GM18520 (cell line): ENCODE data around the gene WT1.
"Not testable (repeated sequence)": the region's sequence is repeated elsewhere in the genome, so short reads cannot be mapped to it uniquely, and the experiment has no call there.

Source experiments
- ATAC-seq: cut with Tn5 transposase; IDR thresholded peaks from one replicate; pipeline ENCODE4 v1.9.1; 2021; ENCODE audit not compliant: unreplicated experiment

The WT1 gene

DNA sequence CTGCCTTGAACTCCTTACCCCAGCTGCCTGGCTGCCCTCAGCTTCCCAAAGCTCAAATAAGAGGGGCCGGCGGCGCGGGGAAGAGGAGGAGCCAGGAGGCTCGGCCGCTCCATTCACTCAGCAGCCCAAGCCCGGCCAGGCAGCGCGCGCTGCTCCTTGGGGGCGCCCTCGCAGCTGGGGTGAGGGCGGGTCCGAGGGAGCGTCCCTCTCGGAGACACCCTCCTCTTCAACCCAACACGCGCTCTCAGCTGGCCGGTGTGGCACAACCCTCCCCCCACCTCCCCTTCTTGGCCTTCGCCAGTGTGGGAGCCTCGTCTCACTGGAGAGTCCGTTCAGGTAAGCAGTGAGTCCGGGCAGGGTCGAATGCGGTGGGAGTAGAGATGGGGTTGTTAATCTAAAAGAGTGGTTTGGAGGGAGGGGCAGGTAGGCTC is at the start of gene WT1:
Gene WT1 (minus strand): TSS at position 29 of the 431 bp plus-strand sequence.
- ATAC-seq, result no peak

GRCh38 chr11:32479291-32479690 is 44.0 kb upstream of the WT1 start:
- no peak for ATAC-seq

- ATAC-seq, result no peak
Measured at GRCh38 chr11:32478277-32478731, 43.0 kb upstream of the WT1 start.

GRCh38 chr11:32473282-32473909 is 38.1 kb upstream of the WT1 start:
- ATAC-seq, result no peak

DNA sequence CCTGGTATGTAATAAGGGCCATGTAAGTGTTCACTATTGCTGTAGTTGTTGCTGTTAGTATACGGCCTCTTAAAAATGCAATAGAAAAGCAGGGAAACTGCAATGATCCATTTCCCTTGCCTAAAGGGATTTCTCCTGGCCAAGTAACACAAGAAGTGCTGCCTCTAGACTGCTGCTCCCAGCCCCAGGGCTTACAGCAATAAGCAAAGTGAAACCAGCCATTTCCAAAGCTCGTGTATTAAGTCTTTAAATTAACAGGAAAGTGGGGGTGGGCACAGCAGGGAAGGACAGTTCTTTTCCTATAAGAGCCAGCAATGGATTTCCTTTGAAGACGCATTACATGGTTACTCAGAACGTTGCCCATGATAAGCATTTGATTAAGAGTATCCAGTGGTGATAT is 36.9 kb upstream of the WT1 start:
- ATAC-seq, result no peak

- ATAC-seq, result not testable (repeated sequence)
Measured at GRCh38 chr11:32471544-32471943, 36.2 kb upstream of the WT1 start.

GRCh38 chr11:32469791-32470190 is 34.5 kb upstream of the WT1 start:
- no peak for ATAC-seq

- ATAC-seq, result no peak
Measured at GRCh38 chr11:32466279-32466915, 31.1 kb upstream of the WT1 start.

DNA sequence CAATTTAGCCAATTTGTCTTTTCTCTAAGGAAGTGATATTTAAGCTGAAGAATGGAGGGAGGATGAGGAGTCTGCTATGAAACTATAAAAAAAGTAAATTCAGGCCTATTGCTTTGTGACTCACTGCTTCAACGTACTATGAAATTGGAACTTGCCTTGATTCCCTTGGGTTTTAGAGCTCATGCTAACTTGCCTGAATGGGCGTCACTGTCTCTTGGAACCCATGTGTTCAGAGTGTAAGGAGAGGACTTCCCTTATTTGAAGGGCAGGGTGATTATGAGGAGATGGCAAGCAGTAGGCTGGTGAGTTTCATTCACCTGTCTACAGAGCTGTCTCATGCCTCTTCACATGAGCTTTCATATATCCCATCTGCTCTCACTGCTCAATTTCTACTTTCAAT is 28.7 kb upstream of the WT1 start:
- ATAC-seq, result no peak

- no peak for ATAC-seq
Measured at GRCh38 chr11:32462011-32462690, 26.8 kb upstream of the WT1 start.

GRCh38 chr11:32456864-32457263 is 21.5 kb upstream of the WT1 start:
- no peak for ATAC-seq

DNA sequence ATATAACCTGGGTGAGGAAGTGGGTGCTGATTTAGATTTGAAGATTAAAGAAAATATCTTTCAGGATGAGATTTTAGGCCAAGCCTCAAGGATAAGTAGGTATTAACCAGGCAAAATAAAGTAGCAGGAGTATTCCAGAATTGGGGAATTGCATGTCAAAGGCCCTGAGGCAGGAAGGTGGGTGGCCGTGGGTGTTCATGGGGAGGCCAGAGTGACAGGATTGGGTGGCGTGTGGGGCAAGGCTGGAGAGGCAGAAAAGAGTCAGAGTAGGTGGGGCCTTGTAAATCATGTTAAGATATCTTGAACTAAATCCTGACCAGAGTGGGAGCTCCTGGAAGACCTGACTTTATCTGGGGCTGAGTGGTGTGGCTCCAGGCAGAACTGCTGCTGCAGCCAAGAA is 19.7 kb upstream of the WT1 start:
- ATAC-seq, result no peak

DNA sequence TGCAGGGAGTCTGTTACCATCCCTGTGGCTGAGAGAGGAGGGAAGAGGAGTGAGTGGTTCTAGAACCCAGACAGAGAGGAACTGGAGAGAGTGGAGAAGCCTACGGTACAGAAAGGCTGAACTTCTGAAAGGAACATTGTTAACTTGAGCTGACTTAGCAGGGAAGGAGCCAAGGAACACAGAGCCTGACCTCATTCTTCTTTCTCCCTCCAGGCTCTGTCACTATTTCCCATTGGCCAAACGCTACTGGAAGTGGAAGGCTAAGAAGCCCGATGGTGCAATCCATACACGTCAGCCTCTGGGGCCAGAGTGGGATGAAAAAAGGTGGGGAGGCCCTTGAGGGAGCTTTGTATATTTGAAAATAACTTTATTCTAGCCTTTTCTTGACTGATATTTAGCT is 16.5 kb upstream of the WT1 start:
- no peak for ATAC-seq

GRCh38 chr11:32450372-32450771 is 15.0 kb upstream of the WT1 start:
- no peak for ATAC-seq

DNA sequence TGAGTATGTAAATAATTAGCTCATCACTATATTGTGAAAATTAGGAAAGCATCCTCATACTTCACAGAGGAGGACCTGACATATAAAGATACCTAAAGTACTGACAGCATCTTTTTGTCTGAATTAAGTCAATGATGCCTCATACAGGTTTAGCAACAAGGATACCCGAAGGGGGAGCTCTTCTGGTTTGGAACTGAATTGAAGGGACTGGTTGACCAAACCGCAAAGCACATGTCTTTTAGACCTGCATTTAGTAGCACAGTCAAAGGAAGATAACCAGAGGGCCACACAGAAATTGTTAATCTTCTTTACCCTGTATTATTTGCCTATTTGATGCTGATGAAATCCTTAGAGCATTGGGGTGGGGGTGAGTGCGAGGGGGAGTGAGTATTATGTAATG is 12.9 kb upstream of the WT1 start:
- no peak for ATAC-seq

- ATAC-seq, result no peak
Measured at GRCh38 chr11:32447252-32447651, 11.9 kb upstream of the WT1 start.

GRCh38 chr11:32446227-32446626 is 10.9 kb upstream of the WT1 start:
- ATAC-seq, result no peak

- no peak for ATAC-seq
Measured at GRCh38 chr11:32444186-32444585, 8.8 kb upstream of the WT1 start.

DNA sequence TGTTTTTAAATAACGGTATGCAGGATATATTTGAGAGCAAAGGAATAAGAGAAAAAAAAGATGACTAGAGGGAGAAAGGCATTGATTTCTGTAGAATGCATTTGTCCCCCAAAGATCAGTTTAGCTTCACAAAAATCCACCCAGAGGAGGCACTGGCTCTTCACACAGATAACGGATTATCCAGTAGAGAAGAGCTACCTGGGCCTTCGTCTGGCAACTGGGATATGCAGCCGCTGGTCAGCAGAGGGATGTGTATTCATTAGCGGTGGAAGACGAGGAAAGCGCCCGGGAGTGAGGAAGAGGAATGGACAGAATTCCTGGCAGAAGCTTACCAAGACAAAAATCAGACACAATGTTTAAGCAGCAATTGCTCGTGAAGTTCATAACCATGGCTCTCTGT is 5.6 kb upstream of the WT1 start:
- no peak for ATAC-seq

DNA sequence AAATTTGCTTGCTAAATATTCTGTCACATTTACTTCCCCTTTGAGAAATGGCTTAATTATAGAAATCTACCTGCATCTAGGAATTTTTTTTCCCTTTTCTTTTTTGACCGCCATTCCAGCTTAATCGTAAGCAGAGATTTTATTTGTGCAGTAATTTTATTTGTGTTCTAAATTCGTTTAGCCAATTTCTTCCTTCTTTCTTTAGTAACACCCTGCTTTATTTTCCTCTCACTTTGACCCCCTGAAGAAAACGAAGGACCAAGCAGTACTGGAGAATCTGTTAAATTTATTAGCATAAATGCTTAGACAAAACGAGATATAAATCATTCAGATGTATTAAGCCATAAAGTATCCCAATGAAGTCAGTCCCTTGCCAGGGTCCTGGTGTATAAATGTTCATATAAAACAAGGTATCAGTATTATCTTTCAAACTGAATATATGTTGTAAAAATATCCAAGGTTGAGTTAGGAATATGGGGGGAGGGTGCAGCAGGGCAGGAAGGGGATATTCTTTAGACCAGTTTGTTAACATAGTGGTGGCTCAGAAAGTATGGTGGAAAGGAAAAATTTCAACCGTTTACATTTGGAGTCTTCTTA is 5.1 kb upstream of the WT1 start:
- ATAC-seq, result no peak

- ATAC-seq, result no peak
Measured at GRCh38 chr11:32439501-32440210, 4.3 kb upstream of the WT1 start.
